GM12878 (cell line): ENCODE data around the gene PRDX1. TPM values are rescaled to one million over a fixed set of nuclear protein-coding genes. Genes with fewer than 3 reads are reported as not detected.

Experiments
- CEBPB ChIP-seq, 2 experiments: fragments of 150-350 bp in 1 of 2; IDR thresholded peaks; 2 replicates each; pipeline ENCODE4 v1.6.1; 2012 to 2014; ENCODE audit warnings: low read depth in 2 of 2, low read length in 2 of 2, borderline replicate concordance in 1 of 2, inconsistent platforms in 1 of 2
- ELK1 ChIP-seq: IDR thresholded peaks from 2 replicates; pipeline ENCODE4 v1.6.1; 2012; ENCODE audit warnings: low read depth, low read length, improper control_type of control experiment
- EP300 ChIP-seq, 2 experiments: fragments of 150-350 bp in 1 of 2; IDR thresholded peaks; 2 replicates each; pipeline ENCODE4 v1.6.1; 2011 to 2012; ENCODE audit warnings: low read depth in 2 of 2, low read length in 2 of 2, borderline replicate concordance in 1 of 2, improper control_type of control experiment in 1 of 2, inconsistent platforms in 1 of 2; ENCODE audit not compliant: control insufficient read depth in 1 of 2
- MTA2 ChIP-seq: fragments of 450-650 bp; IDR thresholded peaks from 2 replicates; pipeline ENCODE4 v1.6.1; 2016; ENCODE audit warnings: low read depth, mild to moderate bottlenecking, moderate library complexity
- MXI1 ChIP-seq: fragments of 150-350 bp; IDR thresholded peaks from 2 replicates; pipeline ENCODE4 v1.6.1; 2011; ENCODE audit warnings: low read depth, mild to moderate bottlenecking, inconsistent platforms, low read length, improper control_type of control experiment
- NFXL1 ChIP-seq: fragments of 450-650 bp; IDR thresholded peaks from 2 replicates; pipeline ENCODE4 v1.6.1; 2017; ENCODE audit warnings: antibody characterized with exemption, mild to moderate bottlenecking, borderline replicate concordance
- RELB ChIP-seq: fragments of 450-650 bp; IDR thresholded peaks from 2 replicates; pipeline ENCODE4 v1.6.1; 2017; ENCODE audit warnings: low read depth, mild to moderate bottlenecking, moderate library complexity
- SKIL ChIP-seq: fragments of 450-650 bp; IDR thresholded peaks from 2 replicates; pipeline ENCODE4 v1.6.1; 2017; ENCODE audit warnings: mild to moderate bottlenecking, low read depth, inconsistent platforms; ENCODE audit not compliant: poor library complexity, severe bottlenecking
- SMC3 ChIP-seq: IDR thresholded peaks from 2 replicates; pipeline ENCODE4 v1.6.1; 2011; ENCODE audit warnings: low read length, improper control_type of control experiment, borderline replicate concordance
- STAT3 ChIP-seq: IDR thresholded peaks from 2 replicates; pipeline ENCODE4 v1.6.1; 2011; ENCODE audit warnings: low read depth, low read length, improper control_type of control experiment
- ZNF217 ChIP-seq: fragments of 450-650 bp; IDR thresholded peaks from 2 replicates; pipeline ENCODE4 v1.6.1; 2017; ENCODE audit warnings: antibody characterized with exemption, mild to moderate bottlenecking
- ZNF592 ChIP-seq: fragments of 450-650 bp; IDR thresholded peaks from 2 replicates; pipeline ENCODE4 v1.6.1; 2017; ENCODE audit warnings: mild to moderate bottlenecking, moderate library complexity
- ZNF687 ChIP-seq: fragments of 450-650 bp; IDR thresholded peaks from 2 replicates; pipeline ENCODE4 v1.6.1; 2017; ENCODE audit warnings: mild to moderate bottlenecking, moderate library complexity
- polyA plus RNA-seq, 11 experiments: library from polyadenylated mRNA; depleted of rRNA in 4 of 11; unstranded in 6 of 11; stranded (reverse) in 5 of 11; fragments of >200 nt; fragmentation: Nextera tagmentation in 4 of 11; fragmentation: Illumina TruSeq in 1 of 11; extraction: Ambion mirVana in 4 of 11; extraction: Trizol in 1 of 11; gene quantifications; 1 replicate in 1 of 11; 2 replicates in 10 of 11; pipeline versions ENCODE4 v1.2.1 to v1.2.3, GENCODE V29; 2011 to 2016; ENCODE audit warnings: inconsistent platforms in 2 of 11, missing spikeins in 2 of 11, low read depth in 1 of 11
- total RNA-seq, 4 experiments: library from RNA; depleted of rRNA in 3 of 4; stranded (reverse); fragments of >200 nt in 3 of 4; fragmentation: Illumina TruSeq in 1 of 4; extraction: Trizol in 1 of 4; gene quantifications; 2 replicates each; pipeline versions ENCODE4 v1.2.1 to v1.2.3, GENCODE V29; 2013 to 2021

Gene PRDX1
- total and polyA plus RNA-seq, 10 of the 15 experiments (the other 5 are each of a cell fraction or from before 2014, with no cell fraction given): 659 to 1,775 (median 811) TPM

- no peak for TF ChIP-seq ZNF592
- TF ChIP-seq STAT3: 0 out of 2 replicates have a peak, but pooled peaks have one; percentile 57
- TF ChIP-seq MXI1: no peak
- no peak for TF ChIP-seq ELK1
- no peak for TF ChIP-seq NFXL1
- no peak for TF ChIP-seq CEBPB (IDR thresholded peaks at IDR 0.05; ENCODE audit: borderline replicate concordance in 1 of 2, low read depth in 2 of 2, low read length in 2 of 2)
- TF ChIP-seq ZNF687: no peak
- peak; percentile 99 for TF ChIP-seq MTA2
- TF ChIP-seq SKIL: peak; percentile 85
- TF ChIP-seq EP300 (IDR thresholded peaks at IDR 0.05; ENCODE audit: borderline replicate concordance in 1 of 2, control insufficient read depth in 1 of 2, low read depth in 2 of 2, low read length in 2 of 2): peak in 1 of 2 experiments; percentile 32; a peak in 1 of 4 replicates
- TF ChIP-seq RELB: peak; percentile 71
- TF ChIP-seq ZNF217: peak; percentile 99
- no peak for TF ChIP-seq SMC3
Measured at GRCh38 chr1:45470306-45470798, 51.3 kb downstream of the PRDX1 start (continued).
